HG03439 (cell line): ENCODE results near the gene TJAP1.

Source experiments
- ATAC-seq: cut with Tn5 transposase; IDR thresholded peaks from one replicate; pipeline ENCODE4 v1.9.1; 2021; ENCODE audit warnings: mild to moderate bottlenecking, moderate library complexity; ENCODE audit not compliant: unreplicated experiment

TJAP1 gene, protein sequence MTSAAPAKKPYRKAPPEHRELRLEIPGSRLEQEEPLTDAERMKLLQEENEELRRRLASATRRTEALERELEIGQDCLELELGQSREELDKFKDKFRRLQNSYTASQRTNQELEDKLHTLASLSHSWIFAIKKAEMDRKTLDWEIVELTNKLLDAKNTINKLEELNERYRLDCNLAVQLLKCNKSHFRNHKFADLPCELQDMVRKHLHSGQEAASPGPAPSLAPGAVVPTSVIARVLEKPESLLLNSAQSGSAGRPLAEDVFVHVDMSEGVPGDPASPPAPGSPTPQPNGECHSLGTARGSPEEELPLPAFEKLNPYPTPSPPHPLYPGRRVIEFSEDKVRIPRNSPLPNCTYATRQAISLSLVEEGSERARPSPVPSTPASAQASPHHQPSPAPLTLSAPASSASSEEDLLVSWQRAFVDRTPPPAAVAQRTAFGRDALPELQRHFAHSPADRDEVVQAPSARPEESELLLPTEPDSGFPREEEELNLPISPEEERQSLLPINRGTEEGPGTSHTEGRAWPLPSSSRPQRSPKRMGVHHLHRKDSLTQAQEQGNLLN

DNA sequence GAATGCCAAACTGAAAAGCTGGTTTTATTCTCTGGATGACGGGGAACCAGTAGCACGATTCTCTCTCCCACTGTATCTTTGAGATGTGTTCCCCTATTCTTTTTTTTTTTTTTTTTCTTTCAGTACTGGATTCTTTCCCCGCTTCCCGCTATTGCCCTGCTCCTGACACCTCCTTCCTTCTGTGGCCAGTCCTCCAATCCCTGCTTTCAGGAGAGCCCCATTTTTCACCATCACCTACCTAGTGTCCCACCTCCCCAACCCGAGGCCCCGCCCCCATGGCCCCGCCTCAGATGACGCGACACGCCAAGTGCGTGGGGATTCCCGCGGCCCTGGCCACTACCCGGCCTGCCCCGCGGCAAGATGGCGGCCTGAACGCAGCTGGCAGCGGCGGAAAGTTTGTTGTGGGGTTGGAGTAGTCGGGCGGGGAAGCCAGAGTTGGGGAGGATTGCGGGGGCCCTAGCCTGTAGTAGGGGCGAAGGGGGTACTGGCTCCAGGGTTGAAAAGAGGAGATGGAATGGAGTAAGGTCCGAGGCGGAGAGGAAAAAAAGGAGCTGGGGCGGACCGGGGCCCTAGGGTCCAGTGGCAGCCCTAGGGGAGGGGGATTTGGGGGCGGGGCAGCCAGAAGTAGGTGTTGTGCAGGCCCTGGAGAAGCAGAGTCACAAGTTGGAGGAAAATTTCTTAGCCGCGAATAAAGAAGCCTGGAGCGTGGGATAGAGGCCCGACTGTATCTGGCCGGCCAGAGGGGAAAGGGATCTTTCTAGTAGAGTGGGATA is at the start of gene TJAP1:
TJAP1 (plus strand) TSS at position 336 of the 773 bp plus-strand sequence. CDS start 21,432 bp downstream, outside the sequence.
- peak; percentile 95 for ATAC-seq

GRCh38 chr6:43428112-43428570 is 49.2 kb upstream of the TJAP1 start:
- ATAC-seq: no peak

GRCh38 chr6:43428874-43429273 is 48.5 kb upstream of the TJAP1 start:
- ATAC-seq: no peak

GRCh38 chr6:43432009-43432945 is 45.1 kb upstream of the TJAP1 start:
- no peak for ATAC-seq

DNA sequence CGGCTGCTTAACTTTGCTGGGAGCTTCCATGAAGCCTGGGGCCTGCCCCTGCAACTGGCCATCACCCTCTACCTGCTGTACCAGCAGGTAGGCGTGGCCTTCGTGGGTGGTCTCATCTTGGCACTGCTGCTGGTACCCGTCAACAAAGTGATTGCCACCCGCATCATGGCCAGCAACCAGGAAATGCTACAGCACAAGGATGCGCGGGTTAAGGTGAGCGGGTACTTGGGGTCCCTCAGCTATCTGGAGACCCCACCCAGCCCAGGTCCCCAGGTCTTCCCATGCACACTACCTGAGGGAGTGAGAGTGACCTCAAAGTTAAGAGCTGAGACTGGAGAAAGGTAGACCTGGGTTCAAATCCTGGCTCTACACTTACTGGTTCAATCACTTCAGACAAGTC is 44.2 kb upstream of the TJAP1 start:
- ATAC-seq: no peak

DNA sequence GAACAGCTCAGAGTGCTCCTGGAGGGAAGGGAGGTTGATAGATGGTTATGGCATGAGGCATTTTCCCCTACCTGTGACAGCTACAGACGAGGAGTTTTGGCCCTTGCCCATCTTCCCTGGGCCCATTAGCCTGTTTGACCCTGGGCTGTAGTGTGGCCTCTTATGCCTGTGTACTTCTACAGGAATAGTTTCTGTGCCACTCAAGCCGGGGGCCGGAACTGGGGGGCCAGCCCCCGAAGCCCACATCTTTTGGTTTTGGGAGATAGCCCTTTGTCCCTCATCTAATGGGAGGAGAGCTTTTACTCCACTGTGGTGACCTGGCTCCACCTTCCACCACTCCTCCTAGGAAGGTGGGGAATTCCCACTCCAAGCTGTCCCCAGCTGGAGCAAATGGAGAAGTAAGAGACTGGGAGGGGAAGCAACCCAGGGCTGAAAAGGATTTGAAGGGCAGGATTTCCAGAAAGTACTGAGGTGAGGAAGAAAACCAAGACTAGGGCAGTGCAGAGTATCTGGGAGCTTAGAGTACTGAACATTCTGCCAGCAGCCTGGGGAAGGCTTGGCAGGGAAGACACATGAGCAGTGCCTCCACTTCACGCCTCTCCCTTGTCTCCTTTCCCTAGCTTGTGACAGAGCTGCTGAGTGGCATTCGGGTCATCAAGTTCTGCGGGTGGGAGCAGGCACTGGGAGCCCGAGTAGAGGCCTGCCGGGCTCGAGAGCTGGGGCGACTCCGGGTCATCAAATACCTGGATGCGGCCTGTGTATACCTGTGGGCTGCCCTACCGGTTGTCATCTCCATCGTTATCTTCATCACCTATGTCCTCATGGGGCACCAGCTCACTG is 43.1 kb upstream of the TJAP1 start:
- no peak for ATAC-seq

- ATAC-seq: no peak
These were observed 42.4 kb upstream of the TJAP1 start for GRCh38 chr6:43434943-43435342.

DNA sequence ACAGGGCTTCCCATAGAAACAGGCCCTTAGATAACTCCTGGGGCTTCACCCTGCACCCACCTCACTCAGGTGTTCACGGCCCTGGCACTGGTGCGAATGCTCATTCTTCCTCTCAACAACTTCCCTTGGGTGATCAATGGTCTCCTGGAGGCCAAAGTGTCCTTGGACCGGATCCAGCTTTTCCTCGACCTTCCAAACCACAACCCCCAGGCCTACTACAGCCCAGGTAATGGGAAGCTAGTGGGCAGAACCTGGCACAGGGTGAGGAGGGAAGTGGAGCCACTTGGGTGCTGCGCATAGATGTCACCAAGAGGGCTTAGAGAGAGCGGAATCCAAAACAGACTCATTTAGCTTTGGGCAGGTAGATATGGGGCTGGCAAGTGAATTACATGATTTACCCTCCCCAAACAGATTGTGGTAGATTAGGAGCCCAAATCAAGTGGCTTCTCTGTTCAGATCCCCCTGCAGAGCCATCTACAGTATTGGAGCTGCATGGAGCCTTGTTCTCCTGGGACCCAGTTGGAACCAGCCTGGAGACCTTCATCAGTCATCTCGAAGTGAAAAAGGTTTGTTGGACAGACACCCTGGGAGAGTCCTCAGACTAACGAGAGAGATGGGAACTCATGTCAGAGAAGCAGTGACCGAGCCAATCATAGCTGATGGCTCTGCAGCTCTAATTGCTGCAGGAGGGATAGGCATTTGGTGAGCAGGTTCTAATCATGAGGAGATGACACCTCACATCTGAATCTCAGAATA is 41.5 kb upstream of the TJAP1 start:
- no peak for ATAC-seq

DNA sequence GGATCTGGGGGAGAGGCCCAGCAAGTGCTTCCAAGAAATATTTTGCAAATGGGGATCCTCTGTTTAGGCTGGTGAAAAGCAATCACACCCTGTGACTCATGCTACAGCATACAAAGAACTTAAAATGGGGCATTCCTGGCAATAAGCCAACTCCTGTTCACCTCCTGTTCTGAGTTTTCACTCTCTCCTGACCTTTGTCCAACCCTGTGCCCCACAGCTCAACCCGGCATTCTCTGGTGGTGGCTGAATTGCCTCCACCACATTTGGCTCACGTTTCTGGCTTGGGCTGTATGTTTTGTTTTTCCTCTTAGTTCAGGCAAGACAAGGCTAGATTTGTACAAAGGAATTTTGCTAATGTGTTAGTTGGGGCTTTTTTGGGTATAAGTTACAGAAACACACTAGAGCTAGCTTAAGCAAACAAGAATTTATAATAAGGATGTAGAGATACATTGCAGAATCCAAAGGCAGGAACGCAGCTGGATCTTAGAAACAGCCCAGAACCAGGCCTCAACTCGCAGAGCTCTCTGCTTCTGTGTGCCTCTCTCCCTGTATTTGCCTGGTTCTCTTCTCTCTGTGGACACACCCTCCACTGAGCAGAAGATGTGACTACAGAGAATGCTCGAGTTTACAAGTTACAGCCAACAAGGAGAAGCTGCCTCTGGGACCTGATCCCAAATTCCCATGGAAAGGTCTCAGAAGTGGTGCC is 40.6 kb upstream of the TJAP1 start:
- ATAC-seq: no peak

DNA sequence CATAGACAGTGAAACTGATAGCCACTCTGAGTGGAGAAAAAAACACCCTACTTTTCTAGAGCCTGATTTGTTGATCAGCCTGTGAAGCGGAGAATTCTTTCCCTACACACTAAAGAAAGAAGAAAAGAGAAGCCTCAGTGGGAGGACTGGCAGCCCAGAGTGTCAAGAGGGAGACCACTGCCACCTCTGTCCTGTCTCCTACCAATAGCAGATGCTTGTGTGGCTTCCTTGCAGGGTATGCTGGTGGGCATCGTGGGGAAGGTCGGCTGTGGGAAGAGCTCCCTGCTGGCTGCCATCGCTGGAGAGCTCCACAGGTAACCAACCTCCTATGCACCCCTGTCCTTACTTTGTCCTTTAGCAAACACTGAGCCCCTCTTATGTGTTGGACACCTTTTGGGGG is 39.7 kb upstream of the TJAP1 start:
- no peak for ATAC-seq

GRCh38 chr6:43442935-43443334 is 34.4 kb upstream of the TJAP1 start:
- ATAC-seq: no peak

- ATAC-seq: no peak
These were observed 33.3 kb upstream of the TJAP1 start for GRCh38 chr6:43444036-43444435.

DNA sequence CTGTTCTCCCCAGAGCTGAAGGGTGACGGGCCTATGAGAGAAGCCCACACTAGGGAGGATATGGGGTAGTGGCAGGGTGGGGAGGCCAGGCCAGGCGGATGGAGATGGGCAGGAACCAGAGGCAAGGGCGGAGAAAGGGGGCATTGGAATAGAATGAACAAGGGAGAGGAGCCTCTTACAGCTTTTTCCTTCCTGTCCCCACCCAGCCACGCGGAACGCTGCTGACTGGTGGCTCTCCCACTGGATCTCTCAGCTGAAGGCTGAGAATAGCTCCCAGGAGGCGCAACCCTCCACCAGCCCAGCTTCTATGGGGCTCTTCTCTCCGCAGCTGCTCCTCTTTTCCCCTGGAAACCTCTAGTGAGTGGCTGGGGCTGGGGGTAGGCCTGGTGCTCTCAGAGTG is 32.8 kb upstream of the TJAP1 start:
- ATAC-seq: no peak

DNA sequence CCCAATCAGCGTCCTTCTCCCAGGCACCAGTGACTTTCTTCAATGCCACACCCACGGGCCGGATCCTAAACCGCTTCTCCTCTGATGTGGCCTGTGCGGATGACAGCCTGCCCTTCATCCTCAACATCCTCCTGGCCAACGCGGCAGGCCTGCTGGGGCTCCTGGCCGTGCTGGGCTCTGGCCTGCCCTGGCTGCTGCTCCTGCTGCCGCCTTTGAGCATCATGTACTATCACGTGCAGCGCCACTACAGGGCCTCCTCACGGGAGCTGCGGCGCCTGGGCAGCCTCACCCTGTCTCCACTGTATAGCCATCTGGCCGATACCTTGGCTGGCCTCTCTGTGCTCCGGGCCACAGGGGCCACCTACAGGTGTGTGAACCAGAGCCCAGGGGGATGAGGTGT is 31.8 kb upstream of the TJAP1 start:
- no peak for ATAC-seq

DNA sequence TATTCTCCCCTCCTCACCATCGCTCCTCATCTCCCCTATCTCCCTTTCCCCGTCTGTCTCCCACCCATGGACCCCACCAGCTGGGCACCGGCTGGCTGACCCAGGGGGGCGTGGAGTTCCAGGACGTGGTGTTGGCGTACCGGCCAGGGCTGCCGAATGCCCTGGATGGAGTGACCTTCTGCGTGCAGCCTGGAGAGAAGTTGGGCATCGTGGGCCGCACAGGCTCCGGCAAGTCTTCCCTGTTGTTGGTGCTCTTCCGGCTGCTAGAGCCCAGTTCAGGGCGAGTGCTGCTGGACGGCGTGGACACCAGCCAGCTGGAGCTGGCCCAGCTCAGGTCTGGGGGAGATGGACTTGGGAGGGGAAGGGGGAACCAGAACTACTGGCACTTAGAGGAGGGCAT is 29.8 kb upstream of the TJAP1 start:
- no peak for ATAC-seq

GRCh38 chr6:43448916-43449315 is 28.5 kb upstream of the TJAP1 start:
- ATAC-seq: no peak

- no peak for ATAC-seq
These were observed 26.7 kb upstream of the TJAP1 start for GRCh38 chr6:43450699-43451131.

DNA sequence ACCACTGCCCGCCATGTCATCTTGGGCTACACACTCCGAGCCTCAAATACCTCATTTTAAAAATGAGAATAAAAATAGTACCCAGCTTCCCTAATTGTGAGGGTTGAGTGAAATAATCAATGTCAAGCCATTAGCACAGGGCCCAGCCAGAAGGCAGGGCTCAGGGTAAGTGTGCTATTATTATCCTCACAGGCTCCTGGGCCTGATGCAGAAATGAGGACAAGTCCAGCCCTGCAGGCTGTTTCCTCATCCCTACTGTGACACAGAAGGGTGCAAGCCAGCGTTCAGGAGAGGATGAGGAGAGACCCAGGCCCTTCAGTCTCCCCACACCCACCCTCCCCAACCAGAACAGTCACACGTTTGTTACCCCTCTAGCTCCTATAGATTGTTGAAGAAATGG is 26.0 kb upstream of the TJAP1 start:
- ATAC-seq: no peak
